GM12864 (cell line): Measurements from ENCODE around the gene LLGL1.

Source experiments
- DNase-seq: peaks from one replicate; pipeline ENCODE4 v3.0.0-alpha.2; 2011; ENCODE audit warnings: low read depth
- H3K4me3 ChIP-seq: 2 replicates; pipeline ENCODE4 v1.5.1; 2011; ENCODE audit warnings: mild to moderate bottlenecking, low read depth, low read length, control low read depth
- TF ChIP-seq, protein P1 (sequence below): IDR thresholded peaks from 2 replicates; pipeline ENCODE4 v1.5.1; 2011; ENCODE audit warnings: low read depth, mild to moderate bottlenecking, moderate library complexity, low read length, control low read depth, inconsistent platforms; ENCODE audit errors: missing control alignments

LLGL1 gene

GRCh38 chr17:18229254-18229653, 3.8 kb downstream of the LLGL1 start:
- no peak for DNase-seq
- TF ChIP-seq, protein P1, sequence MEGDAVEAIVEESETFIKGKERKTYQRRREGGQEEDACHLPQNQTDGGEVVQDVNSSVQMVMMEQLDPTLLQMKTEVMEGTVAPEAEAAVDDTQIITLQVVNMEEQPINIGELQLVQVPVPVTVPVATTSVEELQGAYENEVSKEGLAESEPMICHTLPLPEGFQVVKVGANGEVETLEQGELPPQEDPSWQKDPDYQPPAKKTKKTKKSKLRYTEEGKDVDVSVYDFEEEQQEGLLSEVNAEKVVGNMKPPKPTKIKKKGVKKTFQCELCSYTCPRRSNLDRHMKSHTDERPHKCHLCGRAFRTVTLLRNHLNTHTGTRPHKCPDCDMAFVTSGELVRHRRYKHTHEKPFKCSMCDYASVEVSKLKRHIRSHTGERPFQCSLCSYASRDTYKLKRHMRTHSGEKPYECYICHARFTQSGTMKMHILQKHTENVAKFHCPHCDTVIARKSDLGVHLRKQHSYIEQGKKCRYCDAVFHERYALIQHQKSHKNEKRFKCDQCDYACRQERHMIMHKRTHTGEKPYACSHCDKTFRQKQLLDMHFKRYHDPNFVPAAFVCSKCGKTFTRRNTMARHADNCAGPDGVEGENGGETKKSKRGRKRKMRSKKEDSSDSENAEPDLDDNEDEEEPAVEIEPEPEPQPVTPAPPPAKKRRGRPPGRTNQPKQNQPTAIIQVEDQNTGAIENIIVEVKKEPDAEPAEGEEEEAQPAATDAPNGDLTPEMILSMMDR: no peak
- H3K4me3 ChIP-seq: no peak overlapping the region

GRCh38 chr17:18229771-18230170, 4.3 kb downstream of the LLGL1 start:
- no peak overlapping the region for H3K4me3 ChIP-seq
- DNase-seq: no peak
- TF ChIP-seq, protein P1: no peak

DNA sequence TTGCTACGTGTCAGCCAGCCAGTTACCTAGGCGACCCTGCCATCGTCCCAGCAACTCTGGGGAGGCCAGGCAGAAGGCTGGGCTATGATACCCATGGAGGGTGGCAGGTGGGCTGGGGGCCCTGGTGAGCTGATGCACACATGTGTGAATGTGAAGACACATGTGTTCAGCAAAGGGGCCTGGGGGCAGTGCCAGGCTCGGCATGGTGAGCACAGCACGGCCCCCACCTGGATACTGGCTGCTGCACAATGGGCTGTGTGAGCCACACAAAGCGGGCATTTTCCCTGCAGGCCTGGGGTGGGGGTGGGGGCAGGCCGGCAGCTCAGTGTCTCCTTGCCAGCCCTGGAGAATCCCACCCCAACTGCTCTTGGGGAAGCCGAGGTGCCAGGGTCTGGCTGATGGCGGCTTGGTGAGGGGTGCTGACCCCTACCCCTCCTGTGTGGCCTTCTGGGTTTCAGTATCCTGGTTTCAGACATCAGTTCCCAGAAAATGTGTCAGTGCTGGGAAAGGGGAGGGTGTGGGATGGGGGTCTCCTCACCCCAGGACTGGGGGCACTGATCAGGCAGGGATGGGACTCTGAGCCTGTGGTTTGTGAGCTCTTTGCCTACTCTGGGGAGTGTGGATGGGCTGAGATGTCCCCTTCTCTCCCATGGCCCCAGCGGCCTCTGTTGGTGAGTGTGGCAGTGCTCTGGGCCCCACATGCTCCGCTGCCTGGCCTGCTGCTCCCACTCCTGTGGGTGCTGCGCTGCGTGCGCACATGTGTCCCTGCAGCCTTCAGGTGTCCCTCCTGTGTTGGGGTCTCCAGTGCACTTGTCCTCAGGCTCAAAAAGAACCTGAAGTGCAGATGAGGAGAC, 5.1 kb downstream of the LLGL1 start:
- TF ChIP-seq, protein P1: no peak
- no peak for DNase-seq
- no peak overlapping the region for H3K4me3 ChIP-seq

DNA sequence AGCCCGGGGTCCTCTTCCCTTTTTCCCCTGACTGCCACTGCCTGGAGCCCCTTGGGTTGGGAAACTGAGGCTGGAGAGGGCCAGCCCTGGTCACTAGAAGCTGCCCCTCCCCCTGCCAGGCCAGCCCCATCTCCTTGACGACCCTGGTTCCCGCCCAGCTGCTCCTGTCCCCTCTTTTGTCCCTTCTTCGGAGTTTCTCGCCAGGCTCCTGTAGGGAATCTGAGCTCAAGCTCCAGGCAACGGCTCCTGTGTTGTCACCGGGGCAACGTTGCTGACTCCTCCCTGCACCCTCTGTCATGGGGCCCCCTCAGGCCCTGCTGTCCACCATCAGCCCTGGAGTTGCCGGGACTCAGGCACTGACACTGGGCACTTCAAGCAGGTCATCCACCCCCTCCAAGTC, 5.7 kb downstream of the LLGL1 start:
- no peak overlapping the region for H3K4me3 ChIP-seq
- DNase-seq: no peak
- TF ChIP-seq, protein P1: no peak

DNA sequence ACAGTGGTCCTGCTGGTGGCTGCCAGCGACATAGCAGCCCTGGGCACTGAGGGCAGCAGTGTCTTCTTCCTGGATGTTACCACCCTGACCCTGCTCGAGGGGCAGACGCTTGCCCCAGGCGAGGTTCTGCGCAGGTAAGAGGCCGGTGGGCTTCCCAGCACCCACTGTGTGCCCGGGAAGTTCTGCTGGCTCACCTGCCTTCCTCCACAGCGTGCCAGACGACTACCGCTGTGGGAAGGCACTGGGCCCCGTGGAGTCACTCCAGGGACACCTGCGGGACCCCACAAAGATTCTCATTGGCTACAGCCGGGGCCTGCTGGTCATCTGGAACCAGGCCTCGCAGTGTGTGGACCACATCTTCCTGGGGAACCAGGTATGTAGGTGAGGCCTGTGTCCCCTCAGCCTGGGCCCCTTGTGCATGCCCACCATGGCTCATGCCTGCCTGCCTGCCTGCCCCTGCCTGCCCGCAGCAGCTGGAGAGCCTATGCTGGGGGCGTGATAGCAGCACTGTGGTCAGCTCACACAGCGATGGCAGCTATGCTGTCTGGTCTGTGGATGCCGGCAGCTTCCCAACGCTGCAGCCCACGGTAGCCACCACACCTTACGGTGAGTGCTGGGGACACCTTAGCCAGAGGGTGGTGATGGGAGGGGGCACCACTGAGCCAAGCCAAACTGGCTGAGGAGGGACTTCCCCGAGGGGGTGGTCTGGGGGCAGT, 8.5 kb downstream of the LLGL1 start:
- DNase-seq: no peak

DNA sequence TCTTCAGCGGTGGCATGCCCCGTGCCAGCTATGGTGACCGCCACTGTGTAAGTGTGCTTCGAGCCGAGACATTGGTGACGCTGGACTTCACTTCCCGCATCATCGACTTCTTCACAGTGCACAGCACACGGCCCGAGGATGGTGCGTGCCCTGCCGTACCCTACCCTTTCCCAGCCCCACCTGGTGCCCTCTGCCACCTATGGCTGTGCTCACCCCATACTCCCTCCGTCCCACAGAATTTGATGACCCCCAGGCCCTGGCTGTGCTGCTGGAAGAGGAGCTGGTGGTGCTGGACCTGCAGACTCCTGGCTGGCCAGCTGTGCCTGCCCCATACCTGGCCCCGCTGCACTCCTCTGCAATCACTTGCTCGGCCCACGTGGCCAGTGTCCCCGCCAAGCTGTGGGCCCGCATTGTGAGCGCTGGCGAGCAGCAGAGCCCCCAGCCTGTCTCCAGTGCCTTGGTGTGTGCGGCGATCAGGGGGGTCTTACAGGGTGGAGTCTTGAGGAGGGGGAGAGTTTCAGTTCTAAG, 9.5 kb downstream of the LLGL1 start:
- DNase-seq: no peak
- TF ChIP-seq, protein P1: no peak

More for the DNA sequence above, 8.5 kb downstream of the LLGL1 start:
- H3K4me3 ChIP-seq: no peak overlapping the region
- TF ChIP-seq, protein P1: no peak

More for the DNA sequence above, 9.5 kb downstream of the LLGL1 start:
- H3K4me3 ChIP-seq: no peak overlapping the region
